BE2C (cell line): Measurements from ENCODE around the gene SIGLEC9.

Experiments used
- DNase-seq: peaks from one replicate; pipeline ENCODE4 v3.0.0-alpha.2; 2020
- H3K27me3 ChIP-seq: fragments of 250-450 bp; sonication (Bioruptor Pico); 2 replicates; pipeline ENCODE4 v1.5.1; 2020; ENCODE audit warnings: mild to moderate bottlenecking
- H3K36me3 ChIP-seq: fragments of 250-450 bp; sonication (Bioruptor Pico); 2 replicates; pipeline ENCODE4 v1.5.1; 2020; ENCODE audit warnings: mild to moderate bottlenecking
- H3K4me1 ChIP-seq: fragments of 250-450 bp; sonication (Bioruptor Pico); 2 replicates; pipeline ENCODE4 v1.5.1; 2020
- H3K4me3 ChIP-seq: 2 replicates; pipeline ENCODE4 v1.5.1; 2011; ENCODE audit warnings: low read depth, low read length
- H3K9me3 ChIP-seq: fragments of 250-450 bp; sonication (Bioruptor Pico); 2 replicates; pipeline ENCODE4 v1.5.1; 2020
- CTCF ChIP-seq: IDR thresholded peaks from 2 replicates; pipeline ENCODE4 v1.5.1; 2012; ENCODE audit warnings: mild to moderate bottlenecking, low read depth, low read length

Gene SIGLEC9

GRCh38 chr19:51107406-51108065 lies 17.2 kb upstream of the SIGLEC9 start:
- no peak for DNase-seq
- TF ChIP-seq CTCF: peak; percentile 17
- Histone ChIP-seq H3K4me3 (peak overlapping the region; percentile 85), H3K9me3 (no peaks in the 10 kb centered on the region), H3K36me3 (peaks cover 7% of the 10 kb centered on the region), H3K4me1 (no peaks in the 10 kb centered on the region), H3K27me3 (peaks cover 7% of the 10 kb centered on the region; the same call in 1 of the 2 replicates)

GRCh38 chr19:51108066-51108804 lies 16.5 kb upstream of the SIGLEC9 start, which contains the start of gene CTU1:
TSS of gene CTU1 (minus strand) at chr19:51108409. CDS start at chr19:51104569, 3,840 bp downstream.
- TF ChIP-seq CTCF: no peak
- H3K36me3 ChIP-seq: peaks cover under 1% of the 10 kb centered on the region; the same call in 1 of the 2 replicates

GRCh38 chr19:51108805-51109146 lies 15.9 kb upstream of the SIGLEC9 start:
- no peaks in the 10 kb centered on the region for H3K4me1 ChIP-seq
- no peak for DNase-seq
- no peak for TF ChIP-seq CTCF

More at GRCh38 chr19:51108066-51108804, 16.5 kb upstream of the SIGLEC9 start, which contains the start of gene CTU1:
- peak; percentile 98 for DNase-seq
- Histone ChIP-seq H3K9me3 (no peaks in the 10 kb centered on the region), H3K4me1 (no peaks in the 10 kb centered on the region), H3K4me3 (peak within 1 kb of the TSS; percentile 85), H3K27me3 (peaks cover 14% of the 10 kb centered on the region)

GRCh38 chr19:51110666-51110971 lies 14.1 kb upstream of the SIGLEC9 start:
- Histone ChIP-seq H3K36me3 (no peaks in the 10 kb centered on the region), H3K9me3 (no peaks in the 10 kb centered on the region), H3K4me1 (no peaks in the 10 kb centered on the region), H3K4me3 (no peak overlapping the region), H3K27me3 (peaks cover 33% of the 10 kb centered on the region)
- no peak for TF ChIP-seq CTCF
- no peak for DNase-seq

More at GRCh38 chr19:51108805-51109146, 15.9 kb upstream of the SIGLEC9 start:
- Histone ChIP-seq H3K27me3 (peaks cover 19% of the 10 kb centered on the region), H3K36me3 (no peaks in the 10 kb centered on the region), H3K9me3 (no peaks in the 10 kb centered on the region), H3K4me3 (peak overlapping the region; percentile 85)

GRCh38 chr19:51111606-51112005 lies 13.1 kb upstream of the SIGLEC9 start:
- no peak for DNase-seq

More at GRCh38 chr19:51111606-51112005, 13.1 kb upstream of the SIGLEC9 start:
- TF ChIP-seq CTCF: peak; percentile 40
- H3K9me3 ChIP-seq: no peaks in the 10 kb centered on the region
- no peak overlapping the region for H3K4me3 ChIP-seq
- no peaks in the 10 kb centered on the region for H3K4me1 ChIP-seq
- peaks cover 43% of the 10 kb centered on the region for H3K27me3 ChIP-seq
- no peaks in the 10 kb centered on the region for H3K36me3 ChIP-seq
